OCI-LY1 (cell line): ENCODE results near the gene GABRD.
A peak's percentile ranks its signal among the peaks of the same experiment; 100 is the strongest.

ENCODE experiments used
- H2AFZ ChIP-seq: fragments of 200-600 bp; sonication (generic), shearing (Covaris generic); 2 replicates; pipeline ENCODE4 v1.6.0; 2014; ENCODE audit warnings: antibody characterized with exemption, mild to moderate bottlenecking, low read length
- H3F3A ChIP-seq: fragments of 200-600 bp; sonication (generic), shearing (Covaris generic); 2 replicates; pipeline ENCODE4 v1.6.0; 2014; ENCODE audit warnings: mild to moderate bottlenecking, antibody characterized with exemption, low read length, moderate library complexity; ENCODE audit not compliant: insufficient read depth
- H3K27ac ChIP-seq: fragments of 200-600 bp; sonication (generic); 2 replicates; pipeline ENCODE4 v1.5.1; 2014; ENCODE audit warnings: low read length, mixed run types, mild to moderate bottlenecking, low read depth; ENCODE audit not compliant: poor library complexity, severe bottlenecking
- H3K27me3 ChIP-seq: fragments of 200-600 bp; sonication (generic); 2 replicates; pipeline ENCODE4 v1.6.0; 2014; ENCODE audit warnings: antibody characterized with exemption, mild to moderate bottlenecking, low read length, moderate library complexity; ENCODE audit not compliant: insufficient read depth
- H3K36me3 ChIP-seq: fragments of 200-600 bp; sonication (generic); 2 replicates; pipeline ENCODE4 v1.6.1; 2014; ENCODE audit warnings: mild to moderate bottlenecking, antibody characterized with exemption, low read length, moderate library complexity, mixed read lengths; ENCODE audit not compliant: insufficient read depth
- H3K4me1 ChIP-seq: fragments of 200-600 bp; sonication (generic); 2 replicates; pipeline ENCODE4 v1.5.1; 2014; ENCODE audit warnings: mild to moderate bottlenecking, low read length, moderate library complexity; ENCODE audit not compliant: insufficient read depth, severe bottlenecking
- H3K4me2 ChIP-seq: fragments of 200-600 bp; sonication (generic), shearing (Covaris generic); 2 replicates; pipeline ENCODE4 v1.6.1; 2014; ENCODE audit warnings: low read length
- H3K4me3 ChIP-seq: fragments of 200-600 bp; sonication (generic); 2 replicates; pipeline ENCODE4 v1.5.1; 2014; ENCODE audit warnings: low read length, low read depth, mild to moderate bottlenecking, mixed read lengths; ENCODE audit not compliant: poor library complexity, severe bottlenecking
- H3K79me2 ChIP-seq: fragments of 200-600 bp; shearing (Covaris generic); 2 replicates; pipeline ENCODE4 v1.6.1; 2016; ENCODE audit warnings: mixed run types, low read length, mixed read lengths; ENCODE audit not compliant: insufficient read depth
- H3K9ac ChIP-seq: fragments of 200-600 bp; sonication (generic), shearing (Covaris generic); 2 replicates; pipeline ENCODE4 v1.6.1; 2014; ENCODE audit warnings: mild to moderate bottlenecking, low read length, mixed read lengths
- H3K9me2 ChIP-seq: fragments of 200-600 bp; sonication (generic), shearing (Covaris generic); 2 replicates; pipeline ENCODE4 v1.6.1; 2014; ENCODE audit warnings: low read depth, mild to moderate bottlenecking, low read length, mixed read lengths
- H3K9me3 ChIP-seq: fragments of 200-600 bp; shearing (Covaris generic); 2 replicates; pipeline ENCODE4 v1.6.1; 2014; ENCODE audit warnings: low read length, mixed read lengths
- H4K20me1 ChIP-seq: fragments of 200-600 bp; sonication (generic), shearing (Covaris generic); 2 replicates; pipeline ENCODE4 v1.6.0; 2016; ENCODE audit warnings: mild to moderate bottlenecking, low read length; ENCODE audit not compliant: insufficient read depth
- CTCF ChIP-seq: fragments of 200-600 bp; sonication (generic), shearing (Covaris generic); IDR thresholded peaks from 2 replicates; pipeline ENCODE4 v1.5.1; 2017; ENCODE audit warnings: mild to moderate bottlenecking, antibody characterized with exemption, low read length, moderate library complexity, mixed read lengths
- EZH2 ChIP-seq: fragments of 200-600 bp; sonication (generic), shearing (Covaris generic); IDR thresholded peaks from 2 replicates; pipeline ENCODE4 v1.8.0; 2017; ENCODE audit warnings: borderline replicate concordance, mixed run types, mild to moderate bottlenecking, antibody characterized with exemption, low read length, moderate library complexity, mixed read lengths

Gene GABRD

DNA sequence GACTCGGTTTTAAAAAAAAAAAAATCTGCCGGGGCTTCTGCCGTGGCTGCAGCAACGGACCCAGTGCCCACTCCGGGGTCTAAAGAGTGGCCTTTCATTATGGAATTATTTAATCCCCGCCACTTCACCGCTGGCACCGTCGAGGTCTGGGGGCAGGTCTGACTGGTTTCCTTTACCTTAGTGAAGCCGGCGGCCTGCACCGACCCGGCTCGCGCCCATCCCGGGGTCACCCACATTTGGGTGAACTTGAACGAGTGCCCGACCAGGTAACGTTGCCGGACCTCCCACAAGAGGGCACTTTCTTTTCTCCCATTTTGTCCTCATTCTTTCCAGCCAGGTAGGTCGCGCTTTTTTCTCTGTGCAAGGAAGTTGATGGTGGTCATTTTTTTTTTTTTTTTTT is 35.4 kb downstream of the GABRD start:
- TF ChIP-seq CTCF, result no peak
- TF ChIP-seq EZH2, result no peak
- no peak overlapping the region for H3K9ac ChIP-seq
- H3K4me1 ChIP-seq, result peaks cover 10% of the 10 kb centered on the region
- H3K9me3 ChIP-seq, result no peaks in the 10 kb centered on the region
- H4K20me1 ChIP-seq, result no peaks in the 10 kb centered on the region
- no peak overlapping the region for H3K4me2 ChIP-seq
- H3K4me3 ChIP-seq, result no peak overlapping the region
- H3K27me3 ChIP-seq, result peaks cover 9% of the 10 kb centered on the region
- H2AFZ ChIP-seq, result no peak overlapping the region
- no peaks in the 10 kb centered on the region for H3K79me2 ChIP-seq
- H3F3A ChIP-seq, result no peaks in the 10 kb centered on the region
- H3K27ac ChIP-seq, result no peak overlapping the region
- no peaks in the 10 kb centered on the region for H3K36me3 ChIP-seq
- H3K9me2 ChIP-seq, result no peaks in the 10 kb centered on the region

GRCh38 chr1:2055911-2056575 is 36.9 kb downstream of the GABRD start:
- no peaks in the 10 kb centered on the region for H4K20me1 ChIP-seq
- H3K4me2 ChIP-seq, result no peak overlapping the region
- no peak overlapping the region for H3K27ac ChIP-seq
- H3K79me2 ChIP-seq, result no peaks in the 10 kb centered on the region
- no peaks in the 10 kb centered on the region for H3K9me3 ChIP-seq
- H3K9me2 ChIP-seq, result no peaks in the 10 kb centered on the region
- peaks cover 4% of the 10 kb centered on the region for H3K27me3 ChIP-seq
- H3K36me3 ChIP-seq, result no peaks in the 10 kb centered on the region
- no peak overlapping the region for H2AFZ ChIP-seq
- peaks cover 4% of the 10 kb centered on the region for H3K4me1 ChIP-seq
- H3K4me3 ChIP-seq, result no peak overlapping the region
- no peak overlapping the region for H3K9ac ChIP-seq
- no peaks in the 10 kb centered on the region for H3F3A ChIP-seq
- no peak for TF ChIP-seq EZH2
- peak; percentile 11; the same call in 1 of the 2 replicates for TF ChIP-seq CTCF

GRCh38 chr1:2056955-2057590 is 37.9 kb downstream of the GABRD start:
- H3K9ac ChIP-seq, result no peak overlapping the region
- no peaks in the 10 kb centered on the region for H3K9me2 ChIP-seq
- no peaks in the 10 kb centered on the region for H4K20me1 ChIP-seq
- H3K36me3 ChIP-seq, result no peaks in the 10 kb centered on the region
- H3K27ac ChIP-seq, result no peak overlapping the region
- TF ChIP-seq EZH2 (no peak), CTCF (no peak)
- H3K4me2 ChIP-seq, result no peak overlapping the region
- no peaks in the 10 kb centered on the region for H3K79me2 ChIP-seq
- H3K9me3 ChIP-seq, result no peaks in the 10 kb centered on the region
- H3F3A ChIP-seq, result no peaks in the 10 kb centered on the region
- no peak overlapping the region for H2AFZ ChIP-seq
- no peaks in the 10 kb centered on the region for H3K4me1 ChIP-seq
- H3K4me3 ChIP-seq, result no peak overlapping the region
- no peaks in the 10 kb centered on the region for H3K27me3 ChIP-seq
